SH-SY5Y (cell line): ENCODE data around the gene JAZF1.

ENCODE experiments used
- GATA2 ChIP-seq: IDR thresholded peaks from 2 replicates; pipeline ENCODE4 v1.6.1; 2011; ENCODE audit warnings: mild to moderate bottlenecking, low read depth, low read length
- GATA3 ChIP-seq: IDR thresholded peaks from 2 replicates; pipeline ENCODE4 v1.6.1; 2011; ENCODE audit warnings: low read depth, mild to moderate bottlenecking, low read length, moderate library complexity

DNA sequence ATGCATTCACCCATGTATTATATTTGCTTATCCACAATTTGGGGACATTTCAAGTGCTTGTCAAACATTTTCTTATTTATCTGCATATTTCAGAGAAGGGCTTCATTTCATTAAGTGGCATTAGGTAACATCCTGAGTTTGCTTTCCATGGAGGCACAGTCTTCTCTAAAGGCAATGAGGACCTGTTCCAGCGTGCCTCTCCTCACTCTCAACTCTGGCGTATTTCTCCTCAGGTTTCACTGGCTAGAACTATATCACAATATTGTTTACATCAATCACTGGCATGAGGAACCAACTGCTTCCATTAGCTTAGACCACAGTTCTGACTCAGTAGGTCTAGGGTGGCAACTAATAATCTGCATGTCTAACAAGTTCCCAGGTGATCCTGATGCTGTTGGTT is 263.5 kb downstream of the JAZF1 start:
- no peak for TF ChIP-seq GATA3
- TF ChIP-seq GATA2: no peak
